ENCODE measurements around the gene ZNF600.
"Not testable (repeated sequence)": the region's sequence is repeated elsewhere in the genome, so short reads cannot be mapped to it uniquely, and the experiment has no call there.

ZNF600 gene

DNA sequence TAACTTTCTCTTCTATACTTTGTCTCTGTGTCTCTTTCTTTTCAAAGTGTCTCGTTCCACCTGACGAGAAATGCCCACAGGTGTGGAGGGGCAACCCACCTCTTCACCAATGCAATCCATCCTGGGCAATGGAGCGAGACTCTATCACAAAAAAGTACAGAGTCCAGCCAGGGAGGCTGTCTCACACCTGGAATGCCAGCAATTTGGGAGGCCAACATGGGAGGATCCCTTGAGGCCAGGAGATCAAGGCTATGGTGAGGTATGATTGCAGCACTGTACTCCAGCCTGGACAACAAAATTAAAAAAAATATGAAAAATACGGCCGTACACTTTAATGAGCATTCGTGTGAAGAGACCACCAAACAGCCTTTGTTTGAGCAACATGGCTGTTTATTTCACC lies 2.8 kb upstream of the ZNF600 start:
- H3K4me3 ChIP-seq (ENCODE audit: low read length) = no peak overlapping the region
- H3K79me2 ChIP-seq (ENCODE audit: control insufficient read depth, insufficient read depth, low read length) = no peaks in the 10 kb centered on the region
- no peaks in the 10 kb centered on the region for H3K27me3 ChIP-seq (ENCODE audit: insufficient read depth, low read length, poor library complexity)
- no peaks in the 10 kb centered on the region for H3K4me1 ChIP-seq (ENCODE audit: control insufficient read depth, low read depth, low read length)
- no peaks in the 10 kb centered on the region for H3K79me1 ChIP-seq (ENCODE audit: low read length)
- no peak overlapping the region for H2BK15ac ChIP-seq (replicated peaks; ENCODE audit: low read depth)
- no peak overlapping the region for H4K8ac ChIP-seq (ENCODE audit: low read depth, low read length)
- no peak overlapping the region for H2AK5ac ChIP-seq (ENCODE audit: low read length)
- WGBS (ENCODE audit: extremely low coverage, insufficient coverage, low lambda C conversion rate) = no CpG with 5 or more reads among the region's 6 CpGs
- no peak overlapping the region for H3K9ac ChIP-seq (ENCODE audit: low read length)
- H3K4ac ChIP-seq (ENCODE audit: low read depth, low read length) = no peak overlapping the region
- H3K56ac ChIP-seq (ENCODE audit: low read length) = no peak overlapping the region
- no peak overlapping the region for H3K4me2 ChIP-seq (ENCODE audit: low read length)
- H3K27ac ChIP-seq (ENCODE audit: low read depth, low read length) = no peak overlapping the region
- H3K36me3 ChIP-seq (ENCODE audit: control insufficient read depth, insufficient read depth, low read length) = no peaks in the 10 kb centered on the region
- H3K23ac ChIP-seq (ENCODE audit: low read length) = no peak overlapping the region
- H4K5ac ChIP-seq (ENCODE audit: low read length) = no peak overlapping the region
- peak; percentile 34 for DNase-seq
- H3K18ac ChIP-seq (ENCODE audit: low read length) = no peak overlapping the region
- no peak overlapping the region for H2BK120ac ChIP-seq (ENCODE audit: low read depth, low read length)
- no peak overlapping the region for H2BK5ac ChIP-seq (ENCODE audit: low read length)

DNA sequence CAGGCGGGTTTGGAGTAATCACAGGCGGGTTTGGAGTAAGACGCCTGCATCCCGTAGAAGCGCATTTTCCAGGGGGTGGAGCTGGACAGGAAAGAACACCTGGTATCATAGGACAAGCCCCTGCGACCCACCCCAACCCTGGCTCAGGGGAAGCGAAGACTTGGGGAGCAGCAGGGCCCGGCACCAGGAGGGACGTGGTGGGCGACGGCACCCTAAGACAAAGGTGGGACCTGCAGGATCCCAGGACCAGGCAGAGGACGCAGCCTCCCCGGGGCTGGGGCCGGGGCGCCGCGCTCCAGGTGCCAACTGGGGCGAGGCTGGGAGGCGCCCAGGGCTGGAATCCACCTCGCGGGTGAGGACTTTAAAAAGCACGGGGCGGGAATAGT lies 520 bp downstream of the ZNF600 start:
- Histone ChIP-seq H3K79me2 (ENCODE audit: control insufficient read depth, insufficient read depth, low read length) (no peaks in the 10 kb centered on the region), H3K27ac (ENCODE audit: low read depth, low read length) (no peak overlapping the region), H2BK5ac (ENCODE audit: low read length) (no peak overlapping the region), H3K4me2 (ENCODE audit: low read length) (peak overlapping the region; percentile 85), H3K27me3 (ENCODE audit: insufficient read depth, low read length, poor library complexity) (no peaks in the 10 kb centered on the region), H3K23ac (ENCODE audit: low read length) (peak overlapping the region; percentile 66), H4K5ac (ENCODE audit: low read length) (no peak overlapping the region), H4K8ac (ENCODE audit: low read depth, low read length) (no peak overlapping the region), H3K4ac (ENCODE audit: low read depth, low read length) (no peak overlapping the region), H2AK5ac (ENCODE audit: low read length) (no peak overlapping the region), H2BK120ac (ENCODE audit: low read depth, low read length) (no peak overlapping the region), H3K4me1 (ENCODE audit: control insufficient read depth, low read depth, low read length) (no peaks in the 10 kb centered on the region), H3K18ac (ENCODE audit: low read length) (peak overlapping the region; percentile 61), H3K79me1 (ENCODE audit: low read length) (no peaks in the 10 kb centered on the region), H3K36me3 (ENCODE audit: control insufficient read depth, insufficient read depth, low read length) (no peaks in the 10 kb centered on the region), H3K9ac (ENCODE audit: low read length) (peak overlapping the region; percentile 78), H3K4me3 (ENCODE audit: low read length) (peak overlapping the region; percentile 74), H3K56ac (ENCODE audit: low read length) (peak overlapping the region; percentile 82), H2BK15ac (replicated peaks; ENCODE audit: low read depth) (no peak overlapping the region)
- WGBS (ENCODE audit: extremely low coverage, insufficient coverage, low lambda C conversion rate) = no CpG with 5 or more reads among the region's 23 CpGs
- no peak for DNase-seq

DNA sequence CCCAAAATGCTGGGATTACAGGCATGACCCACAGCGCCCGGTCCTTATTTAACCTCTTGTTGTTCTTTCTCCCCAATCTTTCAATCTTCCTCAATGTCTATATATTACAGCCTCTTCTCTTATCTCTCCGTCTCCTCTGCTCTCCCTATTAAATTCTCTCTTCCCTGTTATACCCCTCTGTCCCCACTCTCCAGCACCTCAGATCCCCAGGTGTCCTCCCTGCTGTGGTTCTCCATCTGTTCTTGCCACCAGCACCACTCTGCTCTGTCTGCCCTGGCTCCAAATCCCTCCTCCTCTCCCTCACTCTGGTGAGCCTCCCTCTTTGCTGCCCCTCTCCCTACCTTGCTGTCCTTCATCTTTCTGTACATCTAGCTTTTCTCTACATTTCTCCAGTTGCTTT lies 1.1 kb downstream of the ZNF600 start:
- no CpG with 5 or more reads among the region's 3 CpGs for WGBS (ENCODE audit: extremely low coverage, insufficient coverage, low lambda C conversion rate)

DNA sequence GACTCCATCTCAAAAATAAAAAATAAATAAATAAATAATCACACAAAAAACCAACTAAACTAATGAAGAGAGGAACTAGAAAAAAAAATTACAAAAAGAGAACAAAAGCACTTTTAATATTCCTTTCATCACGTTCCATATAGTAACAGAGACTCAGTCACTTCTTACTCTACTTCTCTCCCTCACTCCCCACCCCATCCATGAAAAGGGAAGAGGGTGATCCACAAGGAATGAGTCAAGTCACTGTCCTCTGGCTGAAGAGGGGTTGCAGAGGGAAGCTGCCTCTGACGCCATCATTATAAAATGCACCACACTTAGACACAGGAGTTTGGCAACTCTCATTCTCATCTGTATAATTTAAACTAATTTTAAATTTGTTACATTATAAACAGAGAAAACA lies 3.7 kb downstream of the ZNF600 start:
- no CpG with 5 or more reads among the region's 2 CpGs for WGBS (ENCODE audit: extremely low coverage, insufficient coverage, low lambda C conversion rate)
- not testable (repeated sequence) for H3K79me1 ChIP-seq (ENCODE audit: low read length); H3K4me2 ChIP-seq (ENCODE audit: low read length); H2BK5ac ChIP-seq (ENCODE audit: low read length); H3K36me3 ChIP-seq (ENCODE audit: control insufficient read depth, insufficient read depth, low read length); H3K56ac ChIP-seq (ENCODE audit: low read length); H3K27me3 ChIP-seq (ENCODE audit: insufficient read depth, low read length, poor library complexity); H3K23ac ChIP-seq (ENCODE audit: low read length); H3K18ac ChIP-seq (ENCODE audit: low read length); DNase-seq; H2BK120ac ChIP-seq (ENCODE audit: low read depth, low read length); H3K4ac ChIP-seq (ENCODE audit: low read depth, low read length); H3K79me2 ChIP-seq (ENCODE audit: control insufficient read depth, insufficient read depth, low read length); H3K4me3 ChIP-seq (ENCODE audit: low read length); H2BK15ac ChIP-seq (replicated peaks; ENCODE audit: low read depth); H4K5ac ChIP-seq (ENCODE audit: low read length); H4K8ac ChIP-seq (ENCODE audit: low read depth, low read length); H2AK5ac ChIP-seq (ENCODE audit: low read length); H3K9ac ChIP-seq (ENCODE audit: low read length); H3K4me1 ChIP-seq (ENCODE audit: control insufficient read depth, low read depth, low read length); H3K27ac ChIP-seq (ENCODE audit: low read depth, low read length)

More for the DNA sequence above, 1.1 kb downstream of the ZNF600 start:
- DNase-seq = no peak
- H3K56ac ChIP-seq (ENCODE audit: low read length) = peak overlapping the region; percentile 49
- no peak overlapping the region for H2BK5ac ChIP-seq (ENCODE audit: low read length)
- H3K9ac ChIP-seq (ENCODE audit: low read length) = no peak overlapping the region
- no peaks in the 10 kb centered on the region for H3K4me1 ChIP-seq (ENCODE audit: control insufficient read depth, low read depth, low read length)
- no peaks in the 10 kb centered on the region for H3K36me3 ChIP-seq (ENCODE audit: control insufficient read depth, insufficient read depth, low read length)
- H3K79me2 ChIP-seq (ENCODE audit: control insufficient read depth, insufficient read depth, low read length) = no peaks in the 10 kb centered on the region
- H2BK15ac ChIP-seq (replicated peaks; ENCODE audit: low read depth) = no peak overlapping the region
- no peak overlapping the region for H4K8ac ChIP-seq (ENCODE audit: low read depth, low read length)
- no peak overlapping the region for H2AK5ac ChIP-seq (ENCODE audit: low read length)
- H3K4me3 ChIP-seq (ENCODE audit: low read length) = no peak overlapping the region
- no peak overlapping the region for H3K4ac ChIP-seq (ENCODE audit: low read depth, low read length)
- H3K27me3 ChIP-seq (ENCODE audit: insufficient read depth, low read length, poor library complexity) = no peaks in the 10 kb centered on the region
- H3K27ac ChIP-seq (ENCODE audit: low read depth, low read length) = no peak overlapping the region
- H2BK120ac ChIP-seq (ENCODE audit: low read depth, low read length) = no peak overlapping the region
- H3K18ac ChIP-seq (ENCODE audit: low read length) = no peak overlapping the region
- H3K79me1 ChIP-seq (ENCODE audit: low read length) = no peaks in the 10 kb centered on the region
- no peak overlapping the region for H3K4me2 ChIP-seq (ENCODE audit: low read length)
- H3K23ac ChIP-seq (ENCODE audit: low read length) = no peak overlapping the region
- no peak overlapping the region for H4K5ac ChIP-seq (ENCODE audit: low read length)

DNA sequence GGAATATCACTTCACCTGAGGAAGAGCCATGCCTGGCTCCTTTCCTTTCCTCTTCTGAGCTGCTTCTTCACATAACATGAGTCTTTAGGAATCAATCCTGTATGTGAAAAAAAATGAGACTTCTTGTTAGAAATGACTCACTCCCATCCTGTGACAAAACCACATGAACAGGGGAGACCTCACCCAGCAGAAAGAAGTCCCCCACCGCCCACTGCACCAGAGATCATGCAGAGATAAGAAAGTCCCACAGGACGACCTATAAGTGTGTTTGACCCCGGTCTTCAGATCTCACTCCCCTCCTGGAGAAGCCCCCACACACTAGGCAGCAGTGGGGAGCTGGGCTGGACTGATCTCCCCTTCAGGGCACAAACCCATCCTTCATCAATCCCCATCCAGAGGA lies 7.8 kb downstream of the ZNF600 start:
- Histone ChIP-seq H3K9ac (ENCODE audit: low read length) (no peak overlapping the region), H3K27ac (ENCODE audit: low read depth, low read length) (no peak overlapping the region), H2BK15ac (replicated peaks; ENCODE audit: low read depth) (no peak overlapping the region), H3K4ac (ENCODE audit: low read depth, low read length) (no peak overlapping the region), H2BK5ac (ENCODE audit: low read length) (no peak overlapping the region), H4K8ac (ENCODE audit: low read depth, low read length) (no peak overlapping the region), H2AK5ac (ENCODE audit: low read length) (no peak overlapping the region), H3K56ac (ENCODE audit: low read length) (no peak overlapping the region), H3K79me1 (ENCODE audit: low read length) (no peaks in the 10 kb centered on the region), H3K4me2 (ENCODE audit: low read length) (no peak overlapping the region), H2BK120ac (ENCODE audit: low read depth, low read length) (no peak overlapping the region), H3K79me2 (ENCODE audit: control insufficient read depth, insufficient read depth, low read length) (no peaks in the 10 kb centered on the region), H3K18ac (ENCODE audit: low read length) (no peak overlapping the region), H3K4me3 (ENCODE audit: low read length) (no peak overlapping the region), H4K5ac (ENCODE audit: low read length) (no peak overlapping the region), H3K27me3 (ENCODE audit: insufficient read depth, low read length, poor library complexity) (no peaks in the 10 kb centered on the region), H3K36me3 (ENCODE audit: control insufficient read depth, insufficient read depth, low read length) (no peaks in the 10 kb centered on the region), H3K23ac (ENCODE audit: low read length) (no peak overlapping the region), H3K4me1 (ENCODE audit: control insufficient read depth, low read depth, low read length) (no peaks in the 10 kb centered on the region)
- WGBS (ENCODE audit: extremely low coverage, insufficient coverage, low lambda C conversion rate) = no CpG with 5 or more reads among the region's 3 CpGs
- DNase-seq = no peak

DNA sequence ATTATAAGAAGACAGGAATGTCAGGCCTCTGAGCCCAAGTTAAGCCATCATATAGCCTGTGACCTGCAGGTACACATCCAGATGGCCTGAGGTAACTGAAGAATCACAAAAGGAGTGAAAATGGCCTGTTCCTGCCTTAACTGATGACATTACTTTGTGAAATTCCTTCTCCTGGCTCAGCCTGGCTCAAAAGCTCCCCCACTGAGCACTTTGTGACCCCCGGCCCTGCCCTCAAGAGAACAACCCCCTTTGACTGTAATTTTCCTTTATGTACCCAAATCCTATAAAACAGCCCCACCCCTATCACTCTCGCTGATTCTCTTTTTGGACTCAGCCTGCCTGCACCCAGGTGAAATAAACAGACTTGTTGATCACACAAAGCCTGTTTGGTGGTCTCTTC lies 30.1 kb downstream of the ZNF600 start:
- not testable (repeated sequence) for H4K8ac ChIP-seq (ENCODE audit: low read depth, low read length)

More for the DNA sequence above, 30.1 kb downstream of the ZNF600 start:
- not testable (repeated sequence) for H3K27ac ChIP-seq (ENCODE audit: low read depth, low read length); H2BK5ac ChIP-seq (ENCODE audit: low read length); H2BK15ac ChIP-seq (replicated peaks; ENCODE audit: low read depth); H3K4me1 ChIP-seq (ENCODE audit: control insufficient read depth, low read depth, low read length); H3K79me1 ChIP-seq (ENCODE audit: low read length); H3K18ac ChIP-seq (ENCODE audit: low read length); H3K27me3 ChIP-seq (ENCODE audit: insufficient read depth, low read length, poor library complexity); H3K4me3 ChIP-seq (ENCODE audit: low read length); H3K4me2 ChIP-seq (ENCODE audit: low read length); H2BK120ac ChIP-seq (ENCODE audit: low read depth, low read length); H3K36me3 ChIP-seq (ENCODE audit: control insufficient read depth, insufficient read depth, low read length); H3K23ac ChIP-seq (ENCODE audit: low read length); H4K5ac ChIP-seq (ENCODE audit: low read length); H3K9ac ChIP-seq (ENCODE audit: low read length); H2AK5ac ChIP-seq (ENCODE audit: low read length); H3K79me2 ChIP-seq (ENCODE audit: control insufficient read depth, insufficient read depth, low read length)
- Histone ChIP-seq H3K4ac (ENCODE audit: low read depth, low read length) (peak overlapping the region; percentile 55), H3K56ac (ENCODE audit: low read length) (peak overlapping the region; percentile 71)
- DNase-seq = peak; percentile 57
- no CpG with 5 or more reads among the region's 2 CpGs for WGBS (ENCODE audit: extremely low coverage, insufficient coverage, low lambda C conversion rate)
